Spleen (tissue), 7 donors: ENCODE measurements around the gene AP1B1.

Source experiments
- POLR2A ChIP-seq, 3 donors: fragments of 450-650 bp; IDR thresholded peaks; one replicate each; pipeline ENCODE4 v1.5.1; 2017; ENCODE audit warnings: antibody characterized with exemption in 3 of 3, mild to moderate bottlenecking in 1 of 3
- POLR2AphosphoS5 ChIP-seq, 3 donors: sonication (generic); formaldehyde crosslinking; IDR thresholded peaks; one replicate each; pipeline ENCODE4 v1.5.1; 2017; ENCODE audit warnings: antibody characterized with exemption in 3 of 3
- TF ChIP-seq, protein P1 (sequence below), 11 experiments: fragments of 200-600 bp in 7 of 11; fragments of 450-650 bp in 4 of 11; sonication (generic) in 4 of 11; IDR thresholded peaks in 8 of 11; conservative IDR thresholded peaks in 3 of 11; 1 replicate in 7 of 11; 2 replicates in 4 of 11; pipeline versions ENCODE4 v1.4.0 to v1.8.0; 2016 to 2021; ENCODE audit warnings: antibody characterized with exemption in 11 of 11, inconsistent platforms in 4 of 11, mild to moderate bottlenecking in 1 of 11
- donor health status: DM: no; HTN: no; CAD: no; lungs with moderate emphysema.
- donor health status: DM: no; HTN: no; CAD: no.
- donor health status: DM: no; HTN: no; CAD: no.

DNA sequence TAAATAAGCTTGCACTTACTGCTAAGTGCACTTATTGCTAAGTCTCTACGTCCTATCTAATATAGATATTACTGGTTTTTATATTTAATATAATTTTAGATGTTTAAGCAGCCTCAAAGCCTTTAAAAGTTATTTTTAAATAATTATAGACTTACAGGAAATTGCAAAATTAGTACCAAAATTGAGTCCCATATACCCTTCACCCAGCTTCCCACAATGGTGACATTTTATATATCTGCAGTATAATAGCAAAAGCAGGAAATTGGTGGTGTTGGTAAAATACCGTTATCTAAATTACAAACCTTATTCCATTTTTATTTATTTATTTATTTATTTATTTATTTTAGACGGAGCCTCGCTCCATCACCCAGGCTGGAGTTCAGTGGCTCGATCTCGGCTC is 1.9 kb upstream of the AP1B1 start:
- TF ChIP-seq, protein P1, sequence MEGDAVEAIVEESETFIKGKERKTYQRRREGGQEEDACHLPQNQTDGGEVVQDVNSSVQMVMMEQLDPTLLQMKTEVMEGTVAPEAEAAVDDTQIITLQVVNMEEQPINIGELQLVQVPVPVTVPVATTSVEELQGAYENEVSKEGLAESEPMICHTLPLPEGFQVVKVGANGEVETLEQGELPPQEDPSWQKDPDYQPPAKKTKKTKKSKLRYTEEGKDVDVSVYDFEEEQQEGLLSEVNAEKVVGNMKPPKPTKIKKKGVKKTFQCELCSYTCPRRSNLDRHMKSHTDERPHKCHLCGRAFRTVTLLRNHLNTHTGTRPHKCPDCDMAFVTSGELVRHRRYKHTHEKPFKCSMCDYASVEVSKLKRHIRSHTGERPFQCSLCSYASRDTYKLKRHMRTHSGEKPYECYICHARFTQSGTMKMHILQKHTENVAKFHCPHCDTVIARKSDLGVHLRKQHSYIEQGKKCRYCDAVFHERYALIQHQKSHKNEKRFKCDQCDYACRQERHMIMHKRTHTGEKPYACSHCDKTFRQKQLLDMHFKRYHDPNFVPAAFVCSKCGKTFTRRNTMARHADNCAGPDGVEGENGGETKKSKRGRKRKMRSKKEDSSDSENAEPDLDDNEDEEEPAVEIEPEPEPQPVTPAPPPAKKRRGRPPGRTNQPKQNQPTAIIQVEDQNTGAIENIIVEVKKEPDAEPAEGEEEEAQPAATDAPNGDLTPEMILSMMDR (IDR thresholded peaks at IDR 0.05 in 8 of 11, conservative IDR thresholded peaks at IDR 0.05 in 3 of 11), result no peak
- TF ChIP-seq POLR2AphosphoS5 (IDR thresholded peaks at IDR 0.05) (no peak), POLR2A (IDR thresholded peaks at IDR 0.05) (no peak)
